HG02642 (cell line): Measurements from ENCODE around the gene NKX2-3.

Experiments
- ATAC-seq: cut with Tn5 transposase; IDR thresholded peaks from one replicate; pipeline ENCODE4 v1.9.1; 2021; ENCODE audit warnings: mild to moderate bottlenecking; ENCODE audit not compliant: unreplicated experiment, poor library complexity

The NKX2-3 gene

GRCh38 chr10:99571816-99572215, 39.1 kb downstream of the NKX2-3 start:
- ATAC-seq: no peak

- no peak for ATAC-seq
These were observed 41.0 kb downstream of the NKX2-3 start for GRCh38 chr10:99573790-99574189.

GRCh38 chr10:99579971-99580370, 47.2 kb downstream of the NKX2-3 start:
- ATAC-seq: no peak

GRCh38 chr10:99582255-99582770, 49.6 kb downstream of the NKX2-3 start:
- ATAC-seq: no peak

- no peak for ATAC-seq
These were observed 50.9 kb downstream of the NKX2-3 start for GRCh38 chr10:99583687-99584086.
